ENCODE results near the gene FAM181A. TPM values are rescaled to one million over a fixed set of nuclear protein-coding genes. Genes with fewer than 3 reads are reported as not detected.

FAM181A gene
- total RNA-seq, 1 experiment from 2014 or later = not detected

GRCh38 chr14:93953263-93953662 lies 26.1 kb downstream of the FAM181A start:
- no TSS peak for BruUV-seq (replicated peaks)
- no peaks in the 10 kb centered on the region for H3K36me3 Mint-ChIP-seq (ENCODE audit: insufficient read depth, unreplicated experiment)
- intact Hi-C loops (cut with micrococcal nuclease; ENCODE audit: unreplicated experiment) = no loop called here
- H3K27ac Mint-ChIP-seq (ENCODE audit: unreplicated experiment) = no peak overlapping the region
- peaks cover 20% of the 10 kb centered on the region for H3K4me1 Mint-ChIP-seq (ENCODE audit: low read depth, unreplicated experiment)
- DNase-seq = no peak
- CTCF ChIA-PET = no interaction called here
- no peak for TF ChIP-seq CTCF (IDR thresholded peaks at IDR 0.05; ENCODE audit: unreplicated experiment)
- no peaks in the 10 kb centered on the region for H3K27me3 Mint-ChIP-seq (ENCODE audit: unreplicated experiment)
- H3K9me3 Mint-ChIP-seq (ENCODE audit: low read depth, unreplicated experiment) = no peaks in the 10 kb centered on the region
- H3K4me3 Mint-ChIP-seq (ENCODE audit: low read depth, unreplicated experiment) = no peak overlapping the region

- CTCF ChIA-PET = no interaction called here
- BruUV-seq (replicated peaks) = no TSS peak
- Mint-ChIP-seq H3K9me3 (ENCODE audit: low read depth, unreplicated experiment) (no peaks in the 10 kb centered on the region), H3K27me3 (ENCODE audit: unreplicated experiment) (no peaks in the 10 kb centered on the region), H3K4me3 (ENCODE audit: low read depth, unreplicated experiment) (no peak overlapping the region), H3K27ac (ENCODE audit: unreplicated experiment) (no peak overlapping the region), H3K36me3 (ENCODE audit: insufficient read depth, unreplicated experiment) (peaks cover 2% of the 10 kb centered on the region), H3K4me1 (ENCODE audit: low read depth, unreplicated experiment) (peaks cover 27% of the 10 kb centered on the region)
- intact Hi-C loops (cut with micrococcal nuclease; ENCODE audit: unreplicated experiment) = no loop called here
- no peak for TF ChIP-seq CTCF (IDR thresholded peaks at IDR 0.05; ENCODE audit: unreplicated experiment)
- DNase-seq = no peak
These were observed 26.8 kb downstream of the FAM181A start for GRCh38 chr14:93953739-93954515.

- H3K9me3 Mint-ChIP-seq (ENCODE audit: low read depth, unreplicated experiment) = no peaks in the 10 kb centered on the region
- no peaks in the 10 kb centered on the region for H3K27me3 Mint-ChIP-seq (ENCODE audit: unreplicated experiment)
- CTCF ChIA-PET = no interaction called here
- no peak overlapping the region for H3K4me3 Mint-ChIP-seq (ENCODE audit: low read depth, unreplicated experiment)
- H3K36me3 Mint-ChIP-seq (ENCODE audit: insufficient read depth, unreplicated experiment) = peaks cover 7% of the 10 kb centered on the region
- intact Hi-C loops (cut with micrococcal nuclease; ENCODE audit: unreplicated experiment) = no loop called here
- BruUV-seq (replicated peaks) = no TSS peak
- TF ChIP-seq CTCF (IDR thresholded peaks at IDR 0.05; ENCODE audit: unreplicated experiment) = no peak
- no peak overlapping the region for H3K27ac Mint-ChIP-seq (ENCODE audit: unreplicated experiment)
- H3K4me1 Mint-ChIP-seq (ENCODE audit: low read depth, unreplicated experiment) = peaks cover 33% of the 10 kb centered on the region
- DNase-seq = no peak
These were observed 27.3 kb downstream of the FAM181A start for GRCh38 chr14:93954516-93954830.

- Mint-ChIP-seq H3K4me3 (ENCODE audit: low read depth, unreplicated experiment) (no peak overlapping the region), H3K9me3 (ENCODE audit: low read depth, unreplicated experiment) (no peaks in the 10 kb centered on the region), H3K27ac (ENCODE audit: unreplicated experiment) (no peak overlapping the region), H3K27me3 (ENCODE audit: unreplicated experiment) (no peaks in the 10 kb centered on the region), H3K4me1 (ENCODE audit: low read depth, unreplicated experiment) (peaks cover 40% of the 10 kb centered on the region), H3K36me3 (ENCODE audit: insufficient read depth, unreplicated experiment) (peaks cover 13% of the 10 kb centered on the region)
- intact Hi-C loops (cut with micrococcal nuclease; ENCODE audit: unreplicated experiment) = no loop called here
- TF ChIP-seq CTCF (IDR thresholded peaks at IDR 0.05; ENCODE audit: unreplicated experiment) = no peak
- no peak for DNase-seq
- BruUV-seq (replicated peaks) = no TSS peak
- CTCF ChIA-PET = no interaction called here
These were observed 28.0 kb downstream of the FAM181A start for GRCh38 chr14:93954900-93955849.

Measured in Calu3 (cell line).